RWPE1 (cell line): ENCODE results near the gene NHS.

Experiments used
- CTCF ChIA-PET: fragments of 350-600 bp; sonication (Branson Sonifier 250); formaldehyde crosslinking; extraction: SDS; loops from one replicate; lab custom pipeline; 2021; lab: Yijun Ruan, JAX
- POLR2A ChIA-PET: fragments of 400-600 bp; formaldehyde crosslinking; extraction: SDS; loops from one replicate; lab custom pipeline; 2020; ENCODE audit warnings: antibody characterized with exemption; ENCODE audit not compliant: low non-redundant PET; lab: Yijun Ruan, JAX
- DNase-seq: peaks from one replicate; pipeline ENCODE4 v3.0.0; 2012; ENCODE audit warnings: low spot score
- H3K27ac ChIP-seq: fragments of 450-650 bp; 2 replicates; pipeline ENCODE4 v1.5.1; 2017
- TF ChIP-seq, protein P1 (sequence below): fragments of 450-650 bp; conservative IDR thresholded peaks from 2 replicates; pipeline ENCODE4 v1.5.1; 2017; ENCODE audit warnings: low read depth, mild to moderate bottlenecking

The NHS gene

GRCh38 chrX:17433965-17434364 is 59.0 kb downstream of the NHS start:
- no peak overlapping the region for H3K27ac ChIP-seq
- ChIA-PET POLR2A (no interaction called here), CTCF (no interaction called here)
- TF ChIP-seq, protein P1, sequence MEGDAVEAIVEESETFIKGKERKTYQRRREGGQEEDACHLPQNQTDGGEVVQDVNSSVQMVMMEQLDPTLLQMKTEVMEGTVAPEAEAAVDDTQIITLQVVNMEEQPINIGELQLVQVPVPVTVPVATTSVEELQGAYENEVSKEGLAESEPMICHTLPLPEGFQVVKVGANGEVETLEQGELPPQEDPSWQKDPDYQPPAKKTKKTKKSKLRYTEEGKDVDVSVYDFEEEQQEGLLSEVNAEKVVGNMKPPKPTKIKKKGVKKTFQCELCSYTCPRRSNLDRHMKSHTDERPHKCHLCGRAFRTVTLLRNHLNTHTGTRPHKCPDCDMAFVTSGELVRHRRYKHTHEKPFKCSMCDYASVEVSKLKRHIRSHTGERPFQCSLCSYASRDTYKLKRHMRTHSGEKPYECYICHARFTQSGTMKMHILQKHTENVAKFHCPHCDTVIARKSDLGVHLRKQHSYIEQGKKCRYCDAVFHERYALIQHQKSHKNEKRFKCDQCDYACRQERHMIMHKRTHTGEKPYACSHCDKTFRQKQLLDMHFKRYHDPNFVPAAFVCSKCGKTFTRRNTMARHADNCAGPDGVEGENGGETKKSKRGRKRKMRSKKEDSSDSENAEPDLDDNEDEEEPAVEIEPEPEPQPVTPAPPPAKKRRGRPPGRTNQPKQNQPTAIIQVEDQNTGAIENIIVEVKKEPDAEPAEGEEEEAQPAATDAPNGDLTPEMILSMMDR: no peak
- DNase-seq: no peak

GRCh38 chrX:17435476-17435875 is 60.5 kb downstream of the NHS start:
- no peak overlapping the region for H3K27ac ChIP-seq
- TF ChIP-seq, protein P1: no peak
- ChIA-PET POLR2A (no interaction called here), CTCF (no interaction called here)
- DNase-seq: no peak

DNA sequence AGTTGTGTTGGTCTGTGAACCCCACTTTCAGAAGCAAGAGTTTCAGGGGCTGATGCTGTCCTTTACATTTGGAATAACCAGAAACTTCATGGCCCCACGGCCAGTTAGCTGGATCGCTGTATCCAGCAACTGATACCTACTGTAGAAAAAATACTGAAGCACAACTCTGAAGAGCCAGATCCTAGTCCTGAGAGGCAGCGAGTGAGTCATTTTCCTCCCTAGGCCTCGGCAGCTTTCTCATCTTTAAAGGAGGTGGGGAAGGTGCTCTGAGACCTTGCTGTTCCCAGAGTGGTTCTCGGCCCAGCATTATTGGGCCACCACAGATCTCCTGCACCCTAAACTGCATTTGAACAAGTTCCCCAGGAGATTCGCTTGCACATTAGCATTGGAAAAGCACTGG is 63.2 kb downstream of the NHS start:
- DNase-seq: no peak
- H3K27ac ChIP-seq: no peak overlapping the region
- TF ChIP-seq, protein P1: no peak
- CTCF ChIA-PET: no interaction called here
- POLR2A ChIA-PET: no interaction called here

DNA sequence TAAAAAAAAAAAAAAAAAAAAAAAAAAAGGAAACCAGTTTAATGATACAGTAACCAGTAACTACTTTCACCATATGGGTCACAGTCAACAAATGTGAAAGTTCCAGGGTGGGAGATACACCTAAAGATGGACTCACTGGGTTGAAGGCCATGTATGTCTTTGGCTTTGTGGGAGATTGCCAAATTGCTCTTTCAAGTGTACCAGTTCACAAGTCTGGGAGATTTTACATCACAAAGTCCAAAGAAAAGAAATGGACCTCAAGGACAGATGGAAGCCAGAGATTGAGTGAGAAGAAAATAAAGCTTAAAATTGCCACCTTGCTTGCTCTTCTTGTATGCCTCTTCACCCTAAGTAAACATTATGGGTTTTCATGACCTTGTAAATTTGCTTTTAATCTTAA is 65.3 kb downstream of the NHS start:
- H3K27ac ChIP-seq: no peak overlapping the region
- TF ChIP-seq, protein P1: no peak
- ChIA-PET POLR2A (no interaction called here), CTCF (no interaction called here)
- DNase-seq: no peak

- CTCF ChIA-PET: no interaction called here
- no peak overlapping the region for H3K27ac ChIP-seq
- DNase-seq: no peak
- POLR2A ChIA-PET: no interaction called here
- TF ChIP-seq, protein P1: no peak
These were observed 65.8 kb downstream of the NHS start for GRCh38 chrX:17440836-17441235.

GRCh38 chrX:17441965-17442364 is 67.0 kb downstream of the NHS start:
- H3K27ac ChIP-seq: no peak overlapping the region
- TF ChIP-seq, protein P1: no peak
- DNase-seq: peak; percentile 29
- ChIA-PET CTCF (no interaction called here), POLR2A (no interaction called here)

DNA sequence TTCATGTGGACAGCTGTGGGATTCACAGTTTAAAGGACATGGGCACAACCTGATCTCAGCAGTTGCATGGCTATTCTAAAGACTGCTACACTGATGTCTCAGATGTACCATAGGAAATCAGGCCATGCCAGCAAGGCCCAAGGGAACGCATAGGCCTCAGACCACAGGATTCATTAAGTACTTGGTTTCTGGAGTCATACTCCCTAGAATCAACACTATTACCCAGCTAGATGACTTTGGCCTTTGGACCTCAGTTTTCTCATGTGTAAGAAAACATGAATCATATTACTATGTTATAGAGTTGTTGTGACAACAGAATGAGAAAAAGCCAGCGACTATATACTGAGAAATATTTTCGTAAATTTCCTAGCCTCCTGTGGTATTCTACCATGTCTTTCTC is 67.9 kb downstream of the NHS start:
- ChIA-PET POLR2A (no interaction called here), CTCF (no interaction called here)
- TF ChIP-seq, protein P1: no peak
- no peak for DNase-seq
- no peak overlapping the region for H3K27ac ChIP-seq
